ENCODE results near the gene ZNF862. TPM values are rescaled to one million over a fixed set of nuclear protein-coding genes. Genes with fewer than 3 reads are reported as not detected.

Gene ZNF862
- total RNA-seq, 1 donor from 2014 or later, result 20.7 TPM

DNA sequence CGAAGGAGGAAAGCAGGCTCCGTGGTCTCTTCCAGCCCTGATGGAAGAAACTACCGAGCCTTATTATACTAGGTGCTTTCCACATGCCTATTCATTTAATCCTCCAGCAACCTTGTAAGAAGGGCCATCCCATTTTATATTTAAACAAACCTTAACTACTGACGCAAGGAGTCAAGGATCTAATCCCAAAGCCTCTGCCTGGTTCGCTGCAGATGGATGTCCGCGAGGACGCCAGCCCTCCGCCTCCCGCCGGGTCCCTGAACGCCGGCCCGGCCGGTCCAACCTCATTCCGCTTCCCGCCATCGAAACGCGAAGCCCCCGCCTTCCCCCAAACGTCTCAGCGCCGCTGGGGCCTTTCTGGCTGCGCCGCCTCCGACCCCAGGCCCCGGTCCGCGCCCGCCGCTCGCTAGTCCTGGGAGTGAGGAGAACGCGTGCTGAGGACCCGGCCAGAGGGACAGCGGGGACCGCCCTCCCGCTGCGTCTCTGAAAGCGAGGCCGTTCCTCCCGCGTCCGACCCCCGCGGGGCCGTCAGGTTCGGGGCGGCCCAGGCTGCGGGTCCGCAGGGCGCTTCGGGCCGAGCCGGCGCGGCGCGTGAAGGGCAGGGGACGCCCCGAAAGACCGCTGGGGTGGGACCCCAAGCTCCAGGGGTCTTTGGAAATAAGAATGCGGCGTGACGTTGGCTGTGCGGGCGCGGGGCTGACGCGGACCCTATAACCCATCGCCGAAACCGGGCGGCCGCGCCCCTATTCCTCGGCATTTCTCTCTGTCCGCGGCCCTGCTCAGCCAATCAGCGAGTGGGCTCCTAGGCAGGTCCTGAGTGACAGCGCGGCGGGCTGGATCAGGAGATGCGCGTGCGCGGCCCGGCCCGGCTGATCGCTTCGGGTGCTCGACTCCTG lies 35.1 kb downstream of the ZNF862 start, which contains the start of gene ATP6V0E2:
TSS of gene ATP6V0E2 (plus strand) at position 896 of the 896 bp plus-strand sequence. CDS start 97 bp downstream, outside the sequence.
- ATAC-seq, result peak; percentile 97 to 99
- DNase-seq, result peak; percentile 97
- Histone ChIP-seq H3K4me3 (peak within 1 kb of the TSS; percentile 85), H3K9me3 (no peaks in the 10 kb centered on the region), H3K27me3 (ENCODE audit: low read depth) (no peaks in the 10 kb centered on the region), H3K4me1 (peaks cover 14% of the 10 kb centered on the region), H3K36me3 (no peaks in the 10 kb centered on the region), H3K27ac (peak within 1 kb of the TSS; percentile 82)
- intact Hi-C loops (cut with DNase I), result no loop called here
- TF ChIP-seq, protein P1, sequence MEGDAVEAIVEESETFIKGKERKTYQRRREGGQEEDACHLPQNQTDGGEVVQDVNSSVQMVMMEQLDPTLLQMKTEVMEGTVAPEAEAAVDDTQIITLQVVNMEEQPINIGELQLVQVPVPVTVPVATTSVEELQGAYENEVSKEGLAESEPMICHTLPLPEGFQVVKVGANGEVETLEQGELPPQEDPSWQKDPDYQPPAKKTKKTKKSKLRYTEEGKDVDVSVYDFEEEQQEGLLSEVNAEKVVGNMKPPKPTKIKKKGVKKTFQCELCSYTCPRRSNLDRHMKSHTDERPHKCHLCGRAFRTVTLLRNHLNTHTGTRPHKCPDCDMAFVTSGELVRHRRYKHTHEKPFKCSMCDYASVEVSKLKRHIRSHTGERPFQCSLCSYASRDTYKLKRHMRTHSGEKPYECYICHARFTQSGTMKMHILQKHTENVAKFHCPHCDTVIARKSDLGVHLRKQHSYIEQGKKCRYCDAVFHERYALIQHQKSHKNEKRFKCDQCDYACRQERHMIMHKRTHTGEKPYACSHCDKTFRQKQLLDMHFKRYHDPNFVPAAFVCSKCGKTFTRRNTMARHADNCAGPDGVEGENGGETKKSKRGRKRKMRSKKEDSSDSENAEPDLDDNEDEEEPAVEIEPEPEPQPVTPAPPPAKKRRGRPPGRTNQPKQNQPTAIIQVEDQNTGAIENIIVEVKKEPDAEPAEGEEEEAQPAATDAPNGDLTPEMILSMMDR (IDR thresholded peaks at IDR 0.05), result no peak

DNA sequence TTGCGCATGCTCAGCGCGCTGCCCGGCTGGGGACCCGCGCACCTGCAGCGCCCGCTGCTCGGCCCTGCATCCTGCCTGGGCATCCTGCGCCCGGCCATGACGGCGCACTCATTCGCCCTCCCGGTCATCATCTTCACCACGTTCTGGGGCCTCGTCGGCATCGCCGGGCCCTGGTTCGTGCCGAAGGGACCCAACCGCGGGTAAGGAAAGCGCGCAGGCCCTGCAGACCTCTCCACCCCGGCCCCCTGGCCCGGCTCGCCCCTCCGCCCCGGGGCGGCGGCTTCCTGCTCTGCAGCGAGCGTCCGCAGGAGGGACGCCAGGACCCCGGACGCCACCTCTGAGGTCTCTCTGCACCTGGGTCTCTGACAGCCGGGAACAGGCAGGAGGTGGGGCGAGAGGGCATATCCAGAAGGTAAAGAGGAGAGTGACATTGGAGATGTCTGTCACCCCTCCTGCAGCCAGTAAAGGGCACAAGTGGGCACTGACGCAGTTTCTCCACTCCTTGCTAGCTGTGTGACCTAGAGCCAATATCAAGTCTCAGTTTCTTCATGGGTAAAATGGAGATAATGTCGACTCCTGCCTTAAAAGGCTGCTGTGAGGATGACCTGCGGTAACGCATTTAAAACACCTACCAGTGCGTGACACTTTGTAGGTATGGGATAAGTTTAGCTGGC lies 35.9 kb downstream of the ZNF862 start:
- H3K9me3 ChIP-seq, result no peaks in the 10 kb centered on the region
- no peak overlapping the region for H3K27ac ChIP-seq
- H3K4me1 ChIP-seq, result peaks cover 14% of the 10 kb centered on the region
- no peaks in the 10 kb centered on the region for H3K27me3 ChIP-seq (ENCODE audit: low read depth)
- peak overlapping the region; percentile 85 for H3K4me3 ChIP-seq
- intact Hi-C loops (cut with DNase I), result no loop called here
- no peaks in the 10 kb centered on the region for H3K36me3 ChIP-seq
- TF ChIP-seq, protein P1 (IDR thresholded peaks at IDR 0.05), result no peak
- ATAC-seq (peak; percentile 29 to 40), DNase-seq (no peak)

DNA sequence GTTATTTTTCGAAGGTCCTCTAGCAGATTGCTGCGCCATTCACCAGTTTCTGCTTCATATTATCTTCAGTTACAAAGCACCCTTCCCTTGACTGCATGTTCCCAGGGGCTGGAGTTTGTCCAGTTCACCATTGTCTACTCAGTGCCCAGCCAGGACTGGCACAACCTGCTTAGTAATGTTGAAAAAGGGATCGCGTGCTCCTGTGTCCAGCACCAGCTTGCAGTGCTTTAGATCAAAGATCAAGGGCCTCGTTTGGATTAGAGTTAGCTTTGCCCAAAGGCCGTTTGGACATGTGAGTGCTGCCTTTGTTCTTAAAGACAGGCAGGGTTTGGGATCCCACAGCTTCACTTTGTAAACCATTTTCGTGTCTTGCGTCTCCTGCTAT lies 36.5 kb downstream of the ZNF862 start:
- TF ChIP-seq, protein P1 (IDR thresholded peaks at IDR 0.05), result no peak
- intact Hi-C loops (cut with DNase I), result no loop called here
- Histone ChIP-seq H3K9me3 (no peaks in the 10 kb centered on the region), H3K4me3 (peak overlapping the region; percentile 85), H3K27ac (no peak overlapping the region), H3K27me3 (ENCODE audit: low read depth) (no peaks in the 10 kb centered on the region), H3K4me1 (peaks cover 14% of the 10 kb centered on the region), H3K36me3 (no peaks in the 10 kb centered on the region)
- DNase-seq (no peak), ATAC-seq (no peak)

DNA sequence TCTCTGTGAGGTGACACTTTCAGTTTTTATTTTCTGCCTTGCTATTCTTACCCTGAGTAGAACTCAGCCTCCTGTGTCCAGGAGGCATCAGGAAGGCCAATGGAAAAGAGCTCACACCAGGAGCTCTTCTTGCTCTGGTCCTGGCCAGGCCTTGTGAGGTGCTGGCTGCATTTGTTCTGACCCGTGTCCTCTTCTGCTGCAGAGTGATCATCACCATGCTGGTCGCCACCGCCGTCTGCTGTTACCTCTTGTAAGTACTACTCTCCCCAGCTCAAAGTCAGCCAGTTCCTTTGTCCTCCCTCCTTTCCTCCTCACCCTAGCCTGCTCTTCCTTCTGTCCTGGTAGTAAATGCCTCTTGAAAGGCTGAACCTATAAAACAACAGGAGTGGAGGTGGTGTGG lies 37.2 kb downstream of the ZNF862 start:
- Histone ChIP-seq H3K27ac (no peak overlapping the region), H3K4me3 (no peak overlapping the region), H3K27me3 (ENCODE audit: low read depth) (no peaks in the 10 kb centered on the region), H3K4me1 (peaks cover 15% of the 10 kb centered on the region), H3K9me3 (no peaks in the 10 kb centered on the region), H3K36me3 (no peaks in the 10 kb centered on the region)
- no peak for DNase-seq
- TF ChIP-seq, protein P1 (IDR thresholded peaks at IDR 0.05), result no peak
- intact Hi-C loops (cut with DNase I), result no loop called here
- ATAC-seq, result no peak

DNA sequence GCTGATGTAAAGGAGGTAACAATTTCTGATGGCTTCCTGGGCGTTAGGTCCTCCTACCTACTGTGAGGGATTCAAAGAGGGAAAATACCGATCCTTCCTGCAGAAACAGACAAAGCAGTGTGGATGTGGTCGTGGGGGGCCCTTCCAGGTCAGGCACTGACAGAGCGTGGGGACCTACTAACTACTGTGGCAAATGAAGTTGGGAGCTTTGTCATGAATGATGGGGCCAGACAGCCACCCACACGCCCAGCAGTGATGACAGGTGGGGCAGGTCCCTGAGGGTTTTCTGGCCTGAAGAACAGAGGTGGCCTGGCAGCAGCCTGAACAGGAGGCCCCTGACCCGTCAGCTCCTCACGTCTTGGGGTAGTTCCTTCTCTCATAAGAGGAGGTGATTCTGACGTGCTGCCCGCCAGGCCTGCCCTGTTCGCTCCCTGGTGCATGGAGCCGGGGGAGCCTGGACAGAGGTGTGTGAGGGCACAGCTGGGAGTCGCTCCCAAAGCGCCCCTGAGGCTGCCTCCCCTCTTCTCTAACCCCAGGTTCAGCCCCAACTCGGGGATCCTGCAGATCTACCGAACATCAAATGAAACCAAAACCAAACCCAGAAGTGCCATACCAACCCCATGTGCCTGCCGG lies 39.8 kb downstream of the ZNF862 start:
- Histone ChIP-seq H3K36me3 (no peaks in the 10 kb centered on the region), H3K4me1 (peaks cover 14% of the 10 kb centered on the region), H3K27ac (no peak overlapping the region), H3K9me3 (no peaks in the 10 kb centered on the region), H3K27me3 (ENCODE audit: low read depth) (no peaks in the 10 kb centered on the region), H3K4me3 (no peak overlapping the region)
- TF ChIP-seq, protein P1 (IDR thresholded peaks at IDR 0.05), result no peak
- DNase-seq (no peak), ATAC-seq (no peak)
- intact Hi-C loops (cut with DNase I), result no loop called here
